ENCODE data around the gene AUH. TPM values are rescaled to one million over a fixed set of nuclear protein-coding genes. Genes with fewer than 3 reads are reported as not detected.
"Not testable (repeated sequence)": the region's sequence is repeated elsewhere in the genome, so short reads cannot be mapped to it uniquely, and the experiment has no call there.

AUH gene
- total RNA-seq, 2 donors from 2014 or later: 58.0 to 76.1 TPM

DNA sequence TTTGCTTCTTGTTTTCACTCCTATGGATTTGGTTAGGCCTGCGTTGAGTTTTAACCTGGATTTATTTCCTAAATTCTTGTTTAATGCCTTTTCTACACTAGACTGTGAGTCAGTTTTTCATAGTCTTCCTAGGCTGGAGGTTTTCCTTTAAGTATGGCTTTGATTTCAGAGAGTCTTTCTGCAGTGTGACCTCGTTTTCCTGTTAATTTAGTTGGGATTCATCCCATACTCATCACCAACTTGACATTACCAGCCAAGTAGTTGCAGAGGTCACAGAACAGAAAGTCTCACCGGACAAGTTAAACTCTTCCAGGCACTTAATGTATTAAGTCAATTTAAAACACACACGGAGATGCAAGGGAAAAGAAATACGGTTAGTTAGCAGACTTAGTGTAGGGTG, 29.7 kb upstream of the AUH start:
- H3K36me3 ChIP-seq: no peaks in the 10 kb centered on the region
- intact Hi-C loops (cut with DNase I): no loop called here
- no peaks in the 10 kb centered on the region for H3K9me3 ChIP-seq
- WGBS: 68% methylated on average over 5 of the region's 5 CpGs
- no peak overlapping the region for H3K4me3 ChIP-seq
- no peak overlapping the region for H3K27ac ChIP-seq
- no peaks in the 10 kb centered on the region for H3K27me3 ChIP-seq (replicated peaks; ENCODE audit: insufficient read depth)
- H3K4me1 ChIP-seq (replicated peaks): no peaks in the 10 kb centered on the region
- no peak for DNase-seq (ENCODE audit: low spot score)
- TF ChIP-seq, protein P1, sequence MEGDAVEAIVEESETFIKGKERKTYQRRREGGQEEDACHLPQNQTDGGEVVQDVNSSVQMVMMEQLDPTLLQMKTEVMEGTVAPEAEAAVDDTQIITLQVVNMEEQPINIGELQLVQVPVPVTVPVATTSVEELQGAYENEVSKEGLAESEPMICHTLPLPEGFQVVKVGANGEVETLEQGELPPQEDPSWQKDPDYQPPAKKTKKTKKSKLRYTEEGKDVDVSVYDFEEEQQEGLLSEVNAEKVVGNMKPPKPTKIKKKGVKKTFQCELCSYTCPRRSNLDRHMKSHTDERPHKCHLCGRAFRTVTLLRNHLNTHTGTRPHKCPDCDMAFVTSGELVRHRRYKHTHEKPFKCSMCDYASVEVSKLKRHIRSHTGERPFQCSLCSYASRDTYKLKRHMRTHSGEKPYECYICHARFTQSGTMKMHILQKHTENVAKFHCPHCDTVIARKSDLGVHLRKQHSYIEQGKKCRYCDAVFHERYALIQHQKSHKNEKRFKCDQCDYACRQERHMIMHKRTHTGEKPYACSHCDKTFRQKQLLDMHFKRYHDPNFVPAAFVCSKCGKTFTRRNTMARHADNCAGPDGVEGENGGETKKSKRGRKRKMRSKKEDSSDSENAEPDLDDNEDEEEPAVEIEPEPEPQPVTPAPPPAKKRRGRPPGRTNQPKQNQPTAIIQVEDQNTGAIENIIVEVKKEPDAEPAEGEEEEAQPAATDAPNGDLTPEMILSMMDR (IDR thresholded peaks at IDR 0.05): no peak
- TF ChIP-seq POLR2AphosphoS5 (IDR thresholded peaks at IDR 0.05): no peak
- TF ChIP-seq POLR2A (IDR thresholded peaks at IDR 0.05): no peak

DNA sequence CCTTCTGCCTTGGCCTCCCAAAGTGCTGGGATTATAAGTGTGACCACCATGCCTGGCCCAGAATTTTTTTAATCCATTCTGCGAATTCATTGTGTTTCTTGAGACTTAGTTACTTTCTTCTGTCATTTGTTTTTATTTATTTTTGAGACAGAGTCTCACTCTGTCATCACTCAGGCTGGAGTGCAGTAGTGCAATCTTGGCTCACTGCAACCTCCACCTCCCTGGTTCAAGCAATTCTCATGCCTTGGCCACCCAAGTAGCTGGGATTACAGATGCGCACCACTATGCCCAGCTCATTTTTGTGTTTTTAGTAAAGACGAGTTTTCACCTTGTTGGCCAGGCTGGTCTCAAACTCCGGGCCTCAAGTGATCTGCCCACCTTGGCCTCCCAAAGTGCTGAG, 28.0 kb upstream of the AUH start:
- WGBS: 95% methylated on average over 4 of the region's 4 CpGs
- H3K9me3 ChIP-seq; H3K4me3 ChIP-seq; DNase-seq (ENCODE audit: low spot score); H3K27ac ChIP-seq; intact Hi-C loops (cut with DNase I); H3K27me3 ChIP-seq (replicated peaks; ENCODE audit: insufficient read depth); H3K36me3 ChIP-seq; H3K4me1 ChIP-seq (replicated peaks): not testable (repeated sequence)

DNA sequence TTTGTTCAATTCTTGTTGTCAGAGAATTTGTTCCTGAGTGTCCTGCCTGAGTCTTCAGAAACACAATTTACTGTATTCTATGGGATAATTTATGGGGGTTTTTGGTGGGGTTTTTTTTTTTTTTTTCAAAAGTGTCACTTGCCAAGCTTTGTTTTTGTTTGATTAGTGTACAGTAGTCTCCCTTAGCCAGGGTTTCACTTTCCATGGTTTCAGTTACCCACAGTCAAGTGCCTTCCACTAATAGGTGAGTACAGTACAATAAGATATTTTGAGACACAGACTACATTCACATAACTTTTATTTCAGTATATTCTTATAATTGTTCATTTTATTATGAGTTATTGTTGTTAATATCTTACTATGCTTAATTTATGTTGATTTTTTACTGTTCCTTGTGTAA, 25.0 kb upstream of the AUH start:
- intact Hi-C loops (cut with DNase I): no loop called here
- H3K27me3 ChIP-seq (replicated peaks; ENCODE audit: insufficient read depth): no peaks in the 10 kb centered on the region
- no peak overlapping the region for H3K4me3 ChIP-seq
- no peaks in the 10 kb centered on the region for H3K4me1 ChIP-seq (replicated peaks)
- no peak for DNase-seq (ENCODE audit: low spot score)
- TF ChIP-seq POLR2AphosphoS5 (IDR thresholded peaks at IDR 0.05) (no peak), POLR2A (IDR thresholded peaks at IDR 0.05) (no peak)
- TF ChIP-seq, protein P1 (IDR thresholded peaks at IDR 0.05): no peak
- H3K36me3 ChIP-seq: no peaks in the 10 kb centered on the region
- no peaks in the 10 kb centered on the region for H3K9me3 ChIP-seq
- H3K27ac ChIP-seq: no peak overlapping the region

DNA sequence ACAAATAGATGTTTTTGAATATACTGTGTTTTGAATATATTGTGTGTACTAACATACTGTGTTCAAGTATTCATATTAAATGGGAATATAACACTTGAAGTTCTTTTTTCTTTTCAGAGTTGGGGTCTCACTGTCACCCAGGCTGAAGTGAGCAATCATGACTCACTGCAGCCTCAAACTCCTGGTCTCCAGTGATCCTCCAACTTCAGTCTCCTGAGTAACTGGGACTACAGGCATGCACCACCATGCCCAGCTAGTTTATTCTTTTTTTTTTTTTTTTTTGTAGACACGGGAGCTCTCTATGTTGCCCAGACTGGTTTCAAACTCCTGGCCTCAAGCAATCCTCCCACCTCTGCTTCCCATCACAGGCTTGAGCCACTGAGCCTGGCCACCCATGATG, 23.2 kb upstream of the AUH start:
- H3K4me1 ChIP-seq (replicated peaks): no peaks in the 10 kb centered on the region
- no peaks in the 10 kb centered on the region for H3K36me3 ChIP-seq
- no peak for TF ChIP-seq POLR2AphosphoS5 (IDR thresholded peaks at IDR 0.05)
- TF ChIP-seq, protein P1 (IDR thresholded peaks at IDR 0.05): no peak
- no peak for TF ChIP-seq POLR2A (IDR thresholded peaks at IDR 0.05)
- no peaks in the 10 kb centered on the region for H3K9me3 ChIP-seq
- no peak overlapping the region for H3K4me3 ChIP-seq
- H3K27me3 ChIP-seq (replicated peaks; ENCODE audit: insufficient read depth): no peaks in the 10 kb centered on the region
- DNase-seq (ENCODE audit: low spot score): no peak
- WGBS: 48% methylated on average over 1 of the region's 1 CpG
- intact Hi-C loops (cut with DNase I): no loop called here
- no peak overlapping the region for H3K27ac ChIP-seq

DNA sequence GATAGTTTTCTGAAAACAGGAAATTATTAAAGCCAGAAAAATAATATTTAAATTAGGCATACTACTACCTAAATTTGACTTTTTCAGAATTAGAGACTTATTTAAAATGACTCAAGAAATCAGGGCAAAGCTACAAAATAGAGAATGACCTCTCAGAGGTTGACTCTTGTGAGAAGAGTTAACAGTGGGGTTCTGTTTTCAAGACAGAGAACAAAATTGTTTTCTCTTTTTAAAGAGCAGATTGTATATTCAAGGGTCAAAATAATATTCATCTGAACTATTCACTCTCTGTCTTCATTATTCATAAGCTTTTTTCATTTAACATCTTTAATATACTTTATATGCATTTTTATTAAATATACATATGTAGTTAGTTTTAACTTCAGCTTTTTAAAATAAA, 21.9 kb upstream of the AUH start:
- Histone ChIP-seq H3K27ac (no peak overlapping the region), H3K27me3 (replicated peaks; ENCODE audit: insufficient read depth) (no peaks in the 10 kb centered on the region), H3K4me3 (no peak overlapping the region), H3K36me3 (no peaks in the 10 kb centered on the region), H3K9me3 (no peaks in the 10 kb centered on the region), H3K4me1 (replicated peaks) (no peaks in the 10 kb centered on the region)
- intact Hi-C loops (cut with DNase I): no loop called here
- TF ChIP-seq, protein P1 (IDR thresholded peaks at IDR 0.05): no peak
- TF ChIP-seq POLR2A (IDR thresholded peaks at IDR 0.05) (no peak), POLR2AphosphoS5 (IDR thresholded peaks at IDR 0.05) (no peak)
- DNase-seq (ENCODE audit: low spot score): no peak
